B cell (primary cell): Measurements from ENCODE around the gene KDF1. TPM values are rescaled to one million over a fixed set of nuclear protein-coding genes. Genes with fewer than 3 reads are reported as not detected.

ENCODE experiments used
- ATAC-seq: fragments of 200-7000 bp; cut with Tn5 transposase; one replicate; pipeline ENCODE4 v1.10.0; 2021; ENCODE audit warnings: low read depth, mild to moderate bottlenecking, moderate number of reproducible peaks, moderate library complexity
- CTCF ChIA-PET: fragments of 350-600 bp; sonication (Branson Sonifier 250); formaldehyde crosslinking; loops from one replicate; lab custom pipeline; 2021; ENCODE audit warnings: antibody characterized with exemption, inconsistent platforms; lab: Charles Lee
- POLR2A ChIA-PET: fragments of 350-600 bp; sonication (Branson Sonifier 250); formaldehyde crosslinking; loops from one replicate; lab custom pipeline; 2021; ENCODE audit warnings: antibody characterized with exemption; lab: Charles Lee
- DNase-seq: peaks from one replicate; pipeline ENCODE4 v3.0.0; 2013
- H2AFZ ChIP-seq: 2 replicates; pipeline ENCODE4 v1.6.1; 2012; ENCODE audit warnings: mild to moderate bottlenecking, low read depth, low read length; ENCODE audit not compliant: insufficient read depth, poor library complexity, severe bottlenecking
- H3K27ac ChIP-seq, 2 donors: 1 replicate in 1 of 2; 2 replicates in 1 of 2; pipeline ENCODE4 v1.5.1; 2012 to 2013; ENCODE audit warnings: low read length in 2 of 2, mild to moderate bottlenecking in 2 of 2, moderate library complexity in 1 of 2
- H3K27me3 ChIP-seq, 4 experiments: fragments of 200-600 bp in 1 of 4; sonication (generic) in 1 of 4; replicated peaks in 1 of 4; 1 replicate in 2 of 4; 2 replicates in 2 of 4; pipeline versions ENCODE4 v1.6.1 to v1.7.0; 2013 to 2016; ENCODE audit warnings: low read length in 3 of 4, mild to moderate bottlenecking in 2 of 4, mixed read lengths in 1 of 4, moderate library complexity in 1 of 4; ENCODE audit not compliant: insufficient read depth in 4 of 4, control insufficient read depth in 3 of 4; ENCODE audit errors: control extremely low read depth in 1 of 4
- H3K36me3 ChIP-seq, 2 experiments: replicated peaks in 1 of 2; 1 replicate in 1 of 2; 2 replicates in 1 of 2; pipeline versions ENCODE4 v1.6.1 to v1.7.1; 2013; ENCODE audit warnings: low read length in 1 of 2; ENCODE audit not compliant: insufficient read depth in 2 of 2, control insufficient read depth in 1 of 2; ENCODE audit errors: control extremely low read depth in 1 of 2, extremely low read depth in 1 of 2
- H3K4me1 ChIP-seq, 2 donors: fragments of 200-600 bp in 1 of 2; sonication (generic) in 1 of 2; 1 replicate in 1 of 2; 2 replicates in 1 of 2; pipeline versions ENCODE4 v1.5.1 to v1.6.1; 2013 to 2017; ENCODE audit warnings: low read length in 2 of 2; ENCODE audit not compliant: control insufficient read depth in 2 of 2, insufficient read depth in 2 of 2
- H3K4me2 ChIP-seq: replicated peaks from 2 replicates; pipeline ENCODE3; 2012; ENCODE audit warnings: mild to moderate bottlenecking, low read depth, low read length; ENCODE audit not compliant: poor library complexity, severe bottlenecking
- H3K4me3 ChIP-seq, 5 experiments: fragments of 200-600 bp in 1 of 5; sonication (generic) in 1 of 5; 1 replicate in 3 of 5; 2 replicates in 2 of 5; pipeline versions ENCODE4 v1.5.1 to v1.7.0; 2011 to 2016; ENCODE audit warnings: low read length in 4 of 5, mild to moderate bottlenecking in 4 of 5, low read depth in 2 of 5, control low read depth in 1 of 5, moderate library complexity in 1 of 5; ENCODE audit not compliant: insufficient read depth in 1 of 5; ENCODE audit errors: control extremely low read depth in 1 of 5, extremely low read depth in 1 of 5
- H3K79me2 ChIP-seq: fragments of 200-600 bp; sonication (generic); one replicate; pipeline ENCODE4 v1.6.0; 2016; ENCODE audit warnings: low read length; ENCODE audit not compliant: control insufficient read depth, insufficient read depth
- H3K9ac ChIP-seq: fragments of 200-600 bp; sonication (generic); 2 replicates; pipeline ENCODE4 v1.6.1; 2017; ENCODE audit warnings: mild to moderate bottlenecking, low read length, moderate library complexity
- H3K9me3 ChIP-seq, 3 donors: one replicate each; pipeline versions ENCODE4 v1.6.1 to v1.7.1; 2013; ENCODE audit warnings: low read length in 2 of 3; ENCODE audit not compliant: control insufficient read depth in 2 of 3, insufficient read depth in 1 of 3; ENCODE audit errors: control extremely low read depth in 1 of 3
- H4K20me1 ChIP-seq: 2 replicates; pipeline ENCODE4 v1.6.0; 2012; ENCODE audit warnings: mild to moderate bottlenecking, low read length; ENCODE audit not compliant: insufficient read depth, control insufficient read depth, poor library complexity, severe bottlenecking
- H3K27ac Mint-ChIP-seq: one replicate; pipeline ENCODE4 v1.8.0; 2021; ENCODE audit warnings: mixed read lengths
- H3K27me3 Mint-ChIP-seq: one replicate; pipeline ENCODE4 v1.8.0; 2021; ENCODE audit warnings: mixed read lengths
- H3K4me1 Mint-ChIP-seq: one replicate; pipeline ENCODE4 v1.8.0; 2021; ENCODE audit warnings: mixed read lengths
- H3K4me3 Mint-ChIP-seq: one replicate; pipeline ENCODE4 v1.8.0; 2021; ENCODE audit warnings: mixed read lengths
- H3K9me3 Mint-ChIP-seq: one replicate; pipeline ENCODE4 v1.8.0; 2022; ENCODE audit warnings: mixed read lengths; ENCODE audit not compliant: insufficient read depth
- CTCF ChIP-seq: fragments of 200-600 bp; IDR thresholded peaks from one replicate; pipeline ENCODE4 v1.8.0; 2022; ENCODE audit warnings: antibody characterized with exemption, mild to moderate bottlenecking
- EZH2 ChIP-seq: IDR thresholded peaks from 2 replicates; pipeline ENCODE4 v1.6.1; 2012; ENCODE audit warnings: borderline replicate concordance, low read depth, mild to moderate bottlenecking, moderate library complexity, low read length; ENCODE audit not compliant: insufficient read depth, poor library complexity, severe bottlenecking
- WGBS: methylation state at CpG from one replicate; pipeline ENCODE4 v1.1.5; 2013; ENCODE audit warnings: missing lambda C conversion rate; ENCODE audit not compliant: insufficient coverage; 5-methylcytosine and 5-hydroxymethylcytosine counted together
- intact Hi-C: fragments of 100-400 bp; cut with micrococcal nuclease; formaldehyde crosslinking; loops from one replicate; pipeline ENCODE4 v1.10.0; 2022
- polyA plus RNA-seq: library from polyadenylated mRNA; depleted of rRNA; stranded (reverse); fragments of >200 nt; gene quantifications from 2 replicates; pipeline ENCODE4 v1.2.3, GENCODE V29; 2012
- total RNA-seq, 2 donors: library from RNA; stranded (reverse); fragments of 120-200 nt in 1 of 2; gene quantifications; 1 replicate in 1 of 2; 2 replicates in 1 of 2; pipeline versions ENCODE4 v1.2.3 to v1.2.4, GENCODE V29; 2013 to 2022

The KDF1 gene
- total and polyA plus RNA-seq, 2 donors (not counting 1 experiment from before 2014, with no cell fraction given), result 0.74 to 2.6 TPM

- peaks cover 19% of the 10 kb centered on the region for H3K27me3 Mint-ChIP-seq
- ChIA-PET CTCF (no interaction called here), POLR2A (no interaction called here)
- Histone ChIP-seq H3K4me1 (no peaks in the 10 kb centered on the region), H3K9me3 (no peaks in the 10 kb centered on the region), H3K36me3 (no peaks in the 10 kb centered on the region), H3K27me3 (peaks cover 0 to 15% (median 3%) of the 10 kb centered on the region in 4 experiments), H3K27ac (no peak overlapping the region), H3K4me2 (no peak overlapping the region), H3K4me3 (no peak overlapping the region), H3K9ac (no peak overlapping the region), H4K20me1 (no peaks in the 10 kb centered on the region), H2AFZ (no peak overlapping the region), H3K79me2 (no peaks in the 10 kb centered on the region)
- ATAC-seq (no peak), DNase-seq (no peak)
- TF ChIP-seq EZH2 (no peak), CTCF (no peak)
- no peak overlapping the region for H3K27ac Mint-ChIP-seq
- 100% methylated on average over 3 of the region's 4 CpGs for WGBS
- intact Hi-C loops, result no loop called here
- no peak overlapping the region for H3K4me3 Mint-ChIP-seq
- H3K9me3 Mint-ChIP-seq, result no peaks in the 10 kb centered on the region
- no peaks in the 10 kb centered on the region for H3K4me1 Mint-ChIP-seq
These were observed 12.6 kb upstream of the KDF1 start for GRCh38 chr1:26972821-26973220.

- no peaks in the 10 kb centered on the region for H3K4me1 Mint-ChIP-seq
- Histone ChIP-seq H2AFZ (no peak overlapping the region), H3K9ac (no peak overlapping the region), H3K4me3 (no peak overlapping the region), H4K20me1 (no peaks in the 10 kb centered on the region), H3K4me1 (no peaks in the 10 kb centered on the region), H3K27ac (no peak overlapping the region), H3K4me2 (no peak overlapping the region), H3K79me2 (no peaks in the 10 kb centered on the region), H3K36me3 (no peaks in the 10 kb centered on the region), H3K27me3 (peaks cover 0 to 15% (median 1%) of the 10 kb centered on the region in 4 experiments), H3K9me3 (no peaks in the 10 kb centered on the region)
- no peak for TF ChIP-seq CTCF
- TF ChIP-seq EZH2, result no peak
- CTCF ChIA-PET, result no interaction called here
- no peak for DNase-seq
- POLR2A ChIA-PET, result no interaction called here
- no peak overlapping the region for H3K4me3 Mint-ChIP-seq
- no peak for ATAC-seq
- no peaks in the 10 kb centered on the region for H3K9me3 Mint-ChIP-seq
- intact Hi-C loops, result no loop called here
- H3K27me3 Mint-ChIP-seq, result peaks cover 19% of the 10 kb centered on the region
- 45% methylated on average over 4 of the region's 6 CpGs for WGBS
- no peak overlapping the region for H3K27ac Mint-ChIP-seq
These were observed 12.1 kb upstream of the KDF1 start for GRCh38 chr1:26972390-26972789.
